NCI-H1694 treated with DMSO at 0.1 percent for 48 hours (cell line): Measurements from ENCODE around the gene NHLH1.

Source experiments
- DNase-seq: peaks from one replicate; lab custom pipeline; 2025; lab: John Stamatoyannopoulos, UW

The NHLH1 gene

GRCh38 chr1:160359559-160360226, 7.2 kb upstream of the NHLH1 start:
- DNase-seq, result no peak

- no peak for DNase-seq
These were observed 6.6 kb upstream of the NHLH1 start for GRCh38 chr1:160360227-160360695.

- no peak for DNase-seq
These were observed 5.7 kb upstream of the NHLH1 start for GRCh38 chr1:160361199-160361598.

GRCh38 chr1:160361814-160362167, 5.1 kb upstream of the NHLH1 start:
- DNase-seq, result no peak

GRCh38 chr1:160362168-160362957, 4.5 kb upstream of the NHLH1 start:
- DNase-seq, result no peak

- DNase-seq, result no peak
These were observed 3.9 kb upstream of the NHLH1 start for GRCh38 chr1:160363010-160363409.

GRCh38 chr1:160363951-160364735, 2.7 kb upstream of the NHLH1 start:
- no peak for DNase-seq

- no peak for DNase-seq
These were observed 1.5 kb upstream of the NHLH1 start for GRCh38 chr1:160365325-160365724.

- no peak for DNase-seq
These were observed 637 bp downstream of the NHLH1 start for GRCh38 chr1:160367516-160367900.

GRCh38 chr1:160367934-160368923, 1.4 kb downstream of the NHLH1 start:
- no peak for DNase-seq

- DNase-seq, result no peak
These were observed 2.2 kb downstream of the NHLH1 start for GRCh38 chr1:160369087-160369486.

GRCh38 chr1:160370561-160371345, 3.9 kb downstream of the NHLH1 start:
- DNase-seq, result no peak

- no peak for DNase-seq
These were observed 4.4 kb downstream of the NHLH1 start for GRCh38 chr1:160371346-160371631.

GRCh38 chr1:160371756-160372155, 4.9 kb downstream of the NHLH1 start:
- no peak for DNase-seq

- DNase-seq, result no peak
These were observed 6.8 kb downstream of the NHLH1 start for GRCh38 chr1:160373696-160374095.

GRCh38 chr1:160374306-160375110, 7.6 kb downstream of the NHLH1 start:
- DNase-seq, result no peak

GRCh38 chr1:160375788-160376524, 9.1 kb downstream of the NHLH1 start:
- no peak for DNase-seq

GRCh38 chr1:160376525-160377131, 9.8 kb downstream of the NHLH1 start:
- DNase-seq, result no peak
